HG03439 (cell line): ENCODE measurements around the gene FBXL19.
A peak's percentile ranks its signal among the peaks of the same experiment; 100 is the strongest.

Experiments
- ATAC-seq: cut with Tn5 transposase; IDR thresholded peaks from one replicate; pipeline ENCODE4 v1.9.1; 2021; ENCODE audit warnings: mild to moderate bottlenecking, moderate library complexity; ENCODE audit not compliant: unreplicated experiment

Gene FBXL19

DNA sequence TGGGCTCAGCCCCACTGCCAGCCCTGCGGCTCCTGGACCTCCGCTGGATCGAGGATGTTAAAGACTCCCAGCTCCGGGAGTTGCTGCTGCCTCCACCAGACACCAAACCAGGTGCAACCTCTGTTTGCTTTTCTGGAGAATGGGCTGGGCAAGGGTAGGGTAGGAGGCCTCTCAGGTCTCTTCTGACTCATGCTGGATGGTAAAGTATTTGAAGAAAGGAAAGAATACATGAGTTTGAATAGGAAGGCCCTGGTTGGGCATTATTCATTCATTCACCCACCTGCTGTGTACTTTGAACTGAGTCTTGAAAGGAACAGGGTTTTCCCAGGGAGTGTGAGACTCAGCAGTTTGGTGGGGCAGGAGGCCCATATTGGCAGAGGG lies 19.0 kb downstream of the FBXL19 start:
- ATAC-seq = no peak

DNA sequence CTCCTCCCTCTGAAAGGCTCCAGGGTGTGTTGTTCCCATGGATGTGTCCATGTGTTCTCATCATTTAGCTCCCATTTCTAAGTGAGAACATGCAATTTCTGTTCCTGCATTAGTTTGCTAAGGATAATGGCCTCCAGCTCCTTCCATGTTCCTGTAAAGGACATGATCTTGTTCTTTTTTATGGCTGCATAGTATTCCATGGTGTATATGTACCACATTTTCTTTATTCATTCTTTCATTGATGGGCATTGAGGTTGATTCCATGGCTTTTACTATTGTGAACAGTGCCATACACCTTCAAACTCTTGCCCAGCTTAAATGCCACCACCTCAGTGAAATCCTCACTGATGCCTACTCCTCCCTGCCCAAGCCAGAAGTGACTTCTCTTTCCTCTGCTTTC lies 21.0 kb downstream of the FBXL19 start:
- no peak for ATAC-seq

DNA sequence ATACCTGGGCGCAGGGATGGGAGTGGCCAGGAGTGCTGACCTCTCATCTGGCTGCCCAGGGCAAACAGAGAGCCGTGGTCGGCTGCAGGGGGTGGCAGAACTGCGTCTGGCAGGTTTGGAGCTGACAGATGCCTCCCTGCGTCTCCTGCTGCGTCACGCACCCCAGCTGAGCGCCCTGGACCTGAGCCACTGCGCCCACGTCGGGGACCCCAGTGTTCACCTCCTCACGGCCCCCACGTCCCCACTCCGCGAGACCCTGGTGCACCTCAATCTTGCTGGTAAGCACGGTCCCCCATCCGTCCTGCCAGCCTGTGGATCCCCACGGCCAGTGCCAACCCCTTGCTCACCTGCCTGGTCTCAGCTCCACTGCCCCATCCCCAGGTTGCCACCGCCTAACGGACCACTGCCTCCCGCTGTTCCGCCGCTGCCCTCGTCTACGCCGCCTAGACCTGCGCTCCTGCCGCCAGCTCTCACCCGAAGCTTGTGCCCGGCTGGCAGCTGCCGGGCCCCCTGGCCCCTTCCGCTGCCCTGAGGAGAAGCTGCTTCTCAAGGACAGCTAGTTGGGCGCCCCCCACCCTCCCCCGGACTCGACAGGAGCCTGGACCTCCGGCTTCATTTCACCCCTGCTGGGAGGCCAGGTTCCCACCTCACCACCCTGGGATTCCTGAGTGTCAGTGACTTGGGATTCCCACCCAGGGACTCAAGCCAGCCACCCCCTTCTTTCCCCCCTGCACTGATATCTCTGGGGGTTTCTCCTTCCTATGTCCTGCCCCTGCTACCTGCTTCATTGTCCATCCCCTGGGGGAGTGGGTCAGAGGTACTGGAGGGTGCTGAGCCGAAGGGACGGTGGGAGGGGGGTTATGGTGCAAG lies 23.5 kb downstream of the FBXL19 start:
- no peak for ATAC-seq

- ATAC-seq = no peak
Observed at GRCh38 chr16:30947541-30947858, 24.1 kb downstream of the FBXL19 start.

DNA sequence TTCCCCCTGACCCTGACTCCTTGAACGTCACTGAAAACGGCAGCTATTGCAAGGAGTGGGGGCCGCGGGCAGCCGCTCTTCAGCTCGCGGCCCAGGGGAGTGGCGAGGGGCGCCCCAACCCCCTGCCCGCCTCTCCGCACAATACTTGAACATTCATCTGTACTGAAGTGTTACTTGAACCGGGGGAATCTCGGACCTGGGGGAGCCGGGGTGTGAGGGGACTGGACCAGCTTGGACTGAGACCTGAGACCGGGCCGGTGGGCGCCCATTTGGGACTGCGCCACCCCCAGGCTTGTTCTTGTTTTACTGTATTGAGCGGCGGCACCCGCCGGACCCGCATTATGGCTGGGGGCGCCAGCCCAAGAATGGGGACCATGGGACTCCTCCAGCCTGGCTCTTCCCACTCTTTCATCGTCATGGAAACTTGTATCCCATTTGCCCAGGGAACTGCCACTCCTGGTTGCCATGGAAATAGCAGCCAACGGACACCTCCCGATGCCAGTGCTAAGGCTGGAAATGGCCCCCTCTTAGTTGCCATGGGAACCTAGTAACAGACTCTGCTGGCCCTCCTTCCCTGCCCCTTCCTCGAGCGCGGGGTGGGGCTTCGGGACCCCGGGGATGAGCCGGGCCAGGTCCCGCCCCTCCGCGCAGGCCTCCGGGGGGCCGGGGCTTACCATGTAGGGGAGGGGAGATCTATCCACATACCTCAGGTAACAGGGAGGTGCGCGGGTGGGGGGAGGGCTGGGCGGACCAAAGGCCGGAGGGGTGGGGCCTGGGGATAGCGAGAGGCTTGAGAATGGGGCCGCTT lies 24.7 kb downstream of the FBXL19 start:
- no peak for ATAC-seq

DNA sequence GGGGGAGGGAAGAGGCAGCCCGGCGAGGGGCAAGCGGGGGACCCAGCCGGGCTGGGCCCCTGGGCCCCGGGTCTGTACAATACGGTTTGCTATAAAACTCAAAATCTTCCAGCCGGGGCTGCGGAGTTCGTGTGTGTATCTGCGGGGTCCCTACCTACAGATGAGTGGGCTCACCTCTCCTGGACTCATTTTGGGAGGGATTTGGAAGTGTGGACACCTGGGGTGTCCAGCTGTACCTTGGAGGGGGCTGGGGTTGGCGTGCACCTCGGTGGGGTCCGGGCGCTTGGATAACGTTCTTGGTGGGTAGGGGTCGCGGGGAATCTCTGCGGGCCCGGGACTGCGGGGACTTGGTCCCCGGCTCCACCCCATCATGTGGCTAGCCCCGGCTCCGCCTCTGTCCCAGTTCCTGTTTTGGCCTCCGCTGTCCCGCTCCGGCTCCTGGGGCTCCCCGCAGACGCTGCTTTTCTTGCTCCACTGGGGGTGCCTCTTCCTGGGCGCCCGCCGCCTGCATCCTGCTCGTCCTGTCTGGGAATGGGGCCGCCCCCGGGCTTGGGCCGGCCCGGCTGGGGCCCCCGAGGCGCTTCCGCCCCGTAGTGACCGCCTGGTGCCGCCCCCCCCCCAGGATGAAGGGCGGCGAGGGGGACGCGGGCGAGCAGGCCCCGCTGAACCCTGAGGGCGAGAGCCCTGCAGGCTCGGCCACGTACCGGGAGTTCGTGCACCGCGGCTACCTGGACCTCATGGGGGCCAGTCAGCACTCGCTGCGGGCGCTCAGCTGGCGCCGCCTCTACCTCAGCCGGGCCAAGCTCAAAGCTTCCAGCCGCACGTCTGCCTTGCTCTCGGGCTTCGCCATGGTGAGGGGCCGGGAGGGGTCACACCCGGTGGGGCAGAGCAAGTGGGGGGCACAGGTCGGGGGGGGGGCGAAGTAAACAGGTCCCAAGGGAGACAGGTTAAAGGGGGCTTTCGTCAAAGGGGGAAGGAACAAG lies 25.6 kb downstream of the FBXL19 start, which contains the start of gene ORAI3:
Gene ORAI3 (plus strand): TSS at position 402 of the 983 bp plus-strand sequence. CDS start 222 bp downstream, at position 624.
- ATAC-seq = peak; percentile 42

GRCh38 chr16:30949650-30950515 lies 26.5 kb downstream of the FBXL19 start:
- ATAC-seq = peak; percentile 44

DNA sequence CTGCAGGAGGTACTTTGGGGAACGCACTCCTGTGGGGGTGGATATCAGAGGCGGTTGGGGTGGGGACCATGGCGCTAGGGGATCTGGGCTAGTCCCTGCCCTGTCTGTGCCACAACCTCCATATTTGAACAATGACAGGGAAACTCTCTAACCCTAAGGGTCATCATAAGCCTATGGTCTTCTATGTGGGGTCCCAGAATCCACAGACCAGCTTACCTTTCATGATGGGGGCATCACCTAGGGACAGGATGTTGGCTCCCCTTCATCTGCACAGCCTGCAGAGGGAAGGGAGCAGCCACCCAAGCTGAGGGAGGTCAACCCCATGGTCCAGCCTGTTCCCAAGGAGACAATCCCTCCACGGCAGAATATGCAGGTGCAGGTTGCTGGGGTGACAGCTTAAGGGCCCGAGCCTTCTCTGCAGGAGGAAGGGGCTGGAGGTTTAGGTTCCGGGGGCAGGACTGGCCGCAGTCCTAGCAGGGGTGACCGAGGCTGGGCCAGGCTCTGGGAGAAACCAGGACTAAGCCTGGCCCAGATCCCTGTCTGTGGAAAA lies 27.2 kb downstream of the FBXL19 start:
- ATAC-seq = no peak

- no peak for ATAC-seq
Observed at GRCh38 chr16:30951193-30951592, 27.8 kb downstream of the FBXL19 start.

- ATAC-seq = no peak
Observed at GRCh38 chr16:30951750-30952149, 28.4 kb downstream of the FBXL19 start.

GRCh38 chr16:30953111-30953510 lies 29.7 kb downstream of the FBXL19 start:
- ATAC-seq = no peak

- ATAC-seq = no peak
Observed at GRCh38 chr16:30953511-30954124, 30.2 kb downstream of the FBXL19 start.

DNA sequence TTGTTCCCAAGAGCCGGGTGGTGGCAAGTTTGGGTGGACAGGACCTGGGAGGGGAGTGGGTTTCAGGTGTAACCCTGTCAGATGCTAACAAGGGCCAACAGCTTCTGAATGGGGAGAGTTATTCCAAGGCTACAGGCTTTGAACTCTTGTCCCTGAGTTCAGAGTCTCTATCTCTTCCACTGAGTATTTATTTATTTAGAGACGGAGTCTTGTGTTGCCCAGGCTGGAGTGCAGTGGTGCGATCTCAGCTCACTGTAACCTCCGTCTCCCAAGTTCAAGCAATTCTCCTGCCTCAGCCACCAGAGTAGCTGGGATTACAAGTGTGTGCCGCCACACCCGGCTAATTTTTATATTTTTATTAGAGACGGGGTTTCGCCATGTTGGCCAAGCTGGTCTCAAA lies 31.6 kb downstream of the FBXL19 start:
- no peak for ATAC-seq

GRCh38 chr16:30956601-30957455 lies 33.5 kb downstream of the FBXL19 start:
- ATAC-seq = peak; percentile 50

DNA sequence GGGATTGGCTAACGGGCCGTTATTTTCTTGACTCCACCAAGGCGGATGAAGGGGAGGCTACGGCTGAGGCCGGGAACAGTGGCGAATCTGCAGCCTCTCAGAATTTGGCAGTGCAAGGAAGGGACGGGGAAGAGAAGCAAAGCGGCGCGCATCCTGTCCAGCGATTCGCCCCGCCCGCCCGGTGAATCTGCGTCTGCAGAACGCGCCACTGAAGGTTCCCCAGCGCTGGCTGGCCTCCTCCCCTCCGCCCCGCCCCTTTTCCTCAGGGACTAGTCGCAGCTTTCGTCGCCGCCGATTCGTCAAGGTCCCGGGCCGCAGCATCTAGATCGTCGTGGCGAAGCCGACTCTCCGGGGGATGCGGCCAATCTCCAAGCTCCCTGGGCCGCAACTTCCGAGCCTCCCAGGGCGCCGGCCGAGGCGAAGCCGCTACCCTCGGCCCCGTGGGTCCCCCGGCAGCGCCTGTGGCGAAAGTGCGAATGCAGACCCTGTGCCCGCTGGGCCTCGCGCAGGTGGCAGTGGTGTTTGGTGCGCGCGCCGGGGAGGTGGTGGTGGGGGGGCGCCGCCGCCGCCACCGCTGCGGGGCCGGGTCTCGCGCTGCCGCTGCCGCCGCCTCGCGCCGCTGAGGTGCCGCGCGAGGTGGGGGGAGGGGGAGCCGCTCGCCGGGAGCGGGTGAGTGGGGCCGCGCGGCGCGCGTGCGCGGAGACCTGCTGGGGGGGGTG lies 34.2 kb downstream of the FBXL19 start, which contains the start of gene SETD1A:
Gene SETD1A (plus strand): TSS at position 299 of the 719 bp plus-strand sequence. CDS start 978 bp downstream, outside the sequence.
- peak; percentile 73 for ATAC-seq

GRCh38 chr16:30958175-30959079 lies 35.1 kb downstream of the FBXL19 start:
- peak; percentile 23 for ATAC-seq
